Stimulated activated CD8-positive, alpha-beta memory T cell treated with anti-CD3 and anti-CD28 coated beads, Interleukin-12 subunit alpha, Interleukin-12 subunit beta, amount 100 ng/mL, for 24 hours (primary cell): ENCODE data around the gene PGC.
A peak's percentile ranks its signal among the peaks of the same experiment; 100 is the strongest.

Experiments used
- DNase-seq: peaks from one replicate; pipeline ENCODE4 v3.0.0-alpha.2; 2020; ENCODE audit errors: extremely low read depth

The PGC gene

DNA sequence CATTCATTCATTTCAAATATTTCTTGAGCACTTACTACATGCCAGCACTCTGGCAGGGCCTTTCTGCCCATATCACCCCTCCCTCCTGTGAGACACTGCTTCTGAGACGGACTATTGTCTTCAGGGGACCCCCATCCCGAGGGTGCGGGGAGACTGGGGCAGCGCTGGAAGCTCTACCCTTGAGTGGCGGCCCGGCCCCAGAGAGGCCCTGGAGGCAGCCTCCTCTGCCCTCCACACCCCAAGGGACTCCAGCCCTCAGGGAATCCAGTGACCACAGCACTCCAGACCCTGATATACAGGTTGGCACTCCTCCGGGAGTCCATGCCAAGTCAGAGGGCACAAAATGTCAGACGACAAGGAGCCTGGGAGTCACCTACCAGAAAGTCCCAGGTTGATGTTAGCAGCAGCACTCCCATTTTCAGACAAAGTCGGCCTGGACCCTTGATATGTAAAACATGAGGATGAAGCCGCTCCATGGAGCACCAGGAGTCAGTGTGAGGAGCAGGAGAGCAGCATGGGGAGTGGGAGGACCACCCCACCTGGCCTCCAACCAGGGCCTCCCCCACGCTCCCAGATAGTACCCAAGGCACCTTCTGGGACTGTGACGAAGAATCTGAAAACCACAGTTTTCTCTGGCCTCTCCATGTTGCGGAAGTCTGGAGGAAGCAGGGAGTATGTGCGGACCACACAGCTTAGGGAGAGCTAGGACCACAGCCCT, 32.5 kb downstream of the PGC start:
- DNase-seq: no peak

DNA sequence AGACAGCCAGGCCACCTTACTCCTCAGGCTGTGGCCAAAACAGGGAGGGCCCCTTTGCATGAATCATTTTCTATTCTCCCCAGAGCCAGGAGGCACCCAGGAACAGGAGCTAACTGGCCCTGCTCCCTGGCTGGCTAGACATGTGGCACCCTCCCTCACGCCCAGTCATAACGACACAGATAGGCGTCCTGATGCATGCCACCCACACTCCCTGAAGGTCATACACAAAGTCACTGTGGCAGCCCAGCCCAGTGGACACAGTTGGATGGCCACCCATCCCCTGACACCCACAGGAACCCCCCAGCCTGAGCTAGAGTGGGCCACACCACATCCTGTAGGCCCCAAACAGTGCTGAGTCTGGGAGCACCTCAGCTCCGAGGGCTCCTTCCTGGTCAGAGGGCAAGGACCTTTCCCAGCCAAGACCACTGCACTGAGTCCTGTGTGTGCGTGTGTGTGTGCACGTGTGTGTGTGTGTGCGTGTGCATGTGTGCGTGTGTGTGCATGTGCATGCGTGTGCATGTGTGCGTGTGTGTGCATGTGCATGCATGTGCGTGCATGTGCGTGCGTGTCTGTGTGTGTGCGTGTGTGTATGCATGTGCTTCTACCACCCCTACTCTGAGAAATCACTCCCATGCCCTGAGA, 33.4 kb downstream of the PGC start:
- DNase-seq: no peak

DNA sequence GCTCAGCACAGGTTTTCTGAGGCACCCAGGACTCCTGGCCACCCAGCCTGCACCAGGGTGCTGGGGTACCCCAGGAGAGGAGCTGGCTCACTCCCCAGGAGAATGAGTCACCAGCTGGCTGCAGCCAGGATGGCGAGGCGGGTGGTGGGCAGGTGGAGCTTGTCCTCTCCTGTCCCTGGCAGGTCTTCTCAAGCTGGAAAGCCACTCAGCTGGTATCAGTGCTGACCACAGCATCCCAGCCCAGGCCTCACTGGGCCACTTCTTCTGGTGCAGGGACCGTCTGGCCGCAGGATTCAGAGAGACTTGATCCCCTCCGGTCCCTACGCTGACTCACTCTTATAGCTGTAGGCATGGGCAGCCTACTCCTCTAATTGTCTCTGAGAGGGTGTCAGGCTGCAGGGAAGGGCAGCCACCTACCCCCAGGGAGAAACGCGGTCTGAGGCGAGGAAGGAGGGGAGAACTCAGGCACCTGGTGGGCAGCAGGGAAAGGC, 34.0 kb downstream of the PGC start:
- no peak for DNase-seq

DNA sequence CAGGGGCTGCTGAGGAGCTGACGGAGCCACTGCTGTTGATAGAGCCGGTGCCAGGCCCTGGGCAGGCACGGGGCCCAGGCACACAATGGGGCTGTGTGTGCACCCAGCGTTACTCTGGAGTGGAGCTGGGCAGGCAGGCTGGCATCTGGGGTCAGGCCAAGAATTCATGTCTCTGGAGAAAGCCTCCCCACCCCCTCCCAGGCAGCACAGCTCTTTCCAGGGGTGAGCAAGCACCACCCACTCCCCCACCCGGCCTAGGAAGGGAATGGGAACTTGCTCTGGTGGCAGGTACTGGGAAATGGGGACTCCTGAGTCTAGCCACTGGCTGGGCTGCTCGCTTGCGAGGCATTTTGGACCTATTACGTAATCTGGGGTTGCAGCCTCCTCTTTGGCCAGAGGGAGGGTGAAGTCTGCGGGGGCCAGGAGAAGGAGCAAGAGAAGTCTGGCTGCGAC, 34.5 kb downstream of the PGC start:
- DNase-seq: no peak

DNA sequence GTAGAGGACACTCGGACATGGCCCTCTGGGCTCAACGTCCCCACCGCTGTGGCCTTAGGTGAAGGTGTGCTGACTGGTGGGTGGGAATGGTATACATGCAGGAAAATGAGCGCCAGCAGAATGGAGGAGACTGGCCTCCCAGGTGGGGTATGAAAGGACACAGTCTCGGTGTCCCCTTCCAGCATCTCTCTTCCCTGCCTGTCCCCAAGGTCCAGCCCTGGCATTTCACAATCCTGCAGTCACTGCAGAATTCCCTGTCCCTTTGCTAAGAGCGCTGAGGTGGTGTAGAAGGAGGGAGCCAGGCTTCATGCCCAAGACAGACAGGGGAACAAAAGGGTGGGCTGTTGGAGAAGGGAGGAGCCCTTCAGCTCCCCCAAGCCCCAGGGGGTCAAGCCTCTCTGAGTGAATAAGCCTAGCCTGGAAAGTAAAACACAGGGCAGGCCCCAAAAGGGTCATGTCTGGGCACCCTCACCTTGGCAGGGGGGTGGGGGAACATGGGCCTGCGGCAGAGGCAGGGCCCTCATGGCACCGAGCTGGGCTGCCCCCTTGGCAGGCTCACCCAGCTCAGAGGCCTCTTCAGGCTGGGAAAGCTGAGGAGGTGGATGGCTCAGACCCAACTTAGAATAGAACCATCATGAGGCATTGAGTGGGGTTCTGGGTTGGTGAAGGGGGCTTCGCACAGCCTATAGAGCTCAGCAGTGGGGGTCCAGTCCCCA, 35.7 kb downstream of the PGC start:
- no peak for DNase-seq

DNA sequence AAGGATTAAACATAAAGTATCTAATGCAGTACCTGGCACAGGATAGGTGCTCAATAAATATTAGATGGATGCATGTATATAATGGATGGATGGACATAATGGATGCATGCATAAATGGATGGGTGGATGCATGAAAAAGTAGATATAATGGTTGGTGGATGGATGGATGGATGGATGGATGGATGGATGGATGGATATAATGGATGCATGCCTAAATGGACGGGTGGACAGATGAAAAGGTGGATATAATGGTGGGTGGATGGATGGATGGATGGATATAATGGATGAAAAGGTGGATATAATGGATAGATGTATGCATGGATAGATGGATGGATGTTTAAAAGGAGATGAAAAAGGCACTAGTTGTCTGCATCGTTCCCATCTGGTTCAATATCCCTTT, 37.8 kb downstream of the PGC start:
- DNase-seq: no peak

DNA sequence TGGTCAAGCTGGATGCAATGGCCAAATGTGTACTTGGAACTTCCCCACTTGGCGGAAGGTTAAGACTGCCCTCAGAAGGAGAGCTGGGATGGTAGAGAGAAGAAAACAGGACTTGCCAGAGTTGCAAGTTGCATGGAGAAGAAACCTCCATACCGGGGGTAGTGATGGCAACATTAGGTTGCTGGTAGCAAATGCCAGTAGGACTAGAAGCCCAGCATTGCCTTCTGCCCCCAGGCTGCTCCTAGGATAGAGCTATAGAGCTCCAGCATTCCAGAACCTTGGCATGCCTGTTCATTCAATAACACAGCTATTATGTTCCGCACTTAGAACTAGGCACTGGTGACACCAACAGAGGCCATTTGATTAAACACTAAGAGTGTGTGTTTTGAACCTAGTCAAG, 38.3 kb downstream of the PGC start:
- DNase-seq: no peak

DNA sequence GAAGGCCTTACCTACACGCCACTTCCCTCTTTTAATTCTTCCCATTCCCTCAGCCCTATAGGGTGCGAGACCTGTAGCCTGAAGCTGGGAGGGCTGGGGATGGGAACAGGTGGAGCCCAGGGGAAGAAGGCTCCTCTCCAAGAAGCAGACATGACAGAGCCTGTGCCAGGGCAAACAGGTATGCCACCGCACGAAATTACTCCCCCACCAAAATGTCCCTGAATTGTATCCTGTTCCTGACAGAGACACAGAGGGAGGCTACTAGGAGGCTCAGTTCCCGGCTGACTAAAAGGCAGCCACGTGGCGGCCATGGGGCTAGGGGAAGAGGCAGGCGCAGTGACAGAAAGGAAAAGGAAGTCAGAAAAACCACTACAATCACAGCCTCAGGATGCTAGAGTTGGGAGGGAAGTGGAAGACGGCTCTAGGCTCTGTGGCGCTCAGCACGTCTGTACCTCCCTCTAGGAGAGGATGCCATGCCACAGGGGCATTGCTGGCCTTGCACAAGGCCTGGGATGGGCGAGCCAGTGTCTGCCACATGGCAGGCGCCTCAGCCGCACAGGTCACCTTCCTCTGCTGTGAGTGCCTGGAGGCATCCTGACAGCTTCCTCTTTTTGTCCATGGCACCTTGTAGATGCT, 39.5 kb downstream of the PGC start:
- DNase-seq: no peak

DNA sequence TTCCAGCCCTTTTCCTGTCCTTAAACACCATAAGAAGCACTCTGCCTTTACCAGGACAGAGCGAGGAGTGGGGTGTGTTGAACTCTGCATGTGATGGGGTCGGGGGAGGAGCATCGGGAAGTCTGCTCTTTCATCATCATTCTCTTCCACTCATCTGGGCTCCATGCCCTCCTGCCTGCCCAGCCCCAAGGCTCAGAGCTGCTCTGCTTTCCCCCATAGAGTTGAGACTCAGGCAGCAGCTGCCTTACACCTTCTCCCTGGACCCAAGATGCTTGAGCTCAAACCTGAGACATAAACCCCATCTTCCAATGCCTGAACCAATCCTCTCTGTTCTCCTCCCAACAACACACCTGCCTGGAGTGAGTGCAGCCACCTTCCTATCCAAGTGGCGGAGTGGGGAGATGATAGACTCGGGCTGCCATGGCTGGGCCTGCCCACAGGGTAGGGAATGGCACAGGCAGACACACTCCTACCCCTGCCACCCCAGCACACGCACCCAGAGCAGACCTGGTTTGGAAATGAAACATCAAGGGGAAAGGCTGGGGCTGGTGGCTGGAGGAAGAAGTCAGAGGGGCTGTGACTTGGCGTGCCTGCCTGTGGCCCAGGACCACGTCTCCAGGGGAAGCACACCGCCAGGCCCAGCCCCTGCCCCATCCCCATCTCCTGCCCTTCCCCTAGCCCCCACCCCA, 40.2 kb downstream of the PGC start:
- DNase-seq: no peak

DNA sequence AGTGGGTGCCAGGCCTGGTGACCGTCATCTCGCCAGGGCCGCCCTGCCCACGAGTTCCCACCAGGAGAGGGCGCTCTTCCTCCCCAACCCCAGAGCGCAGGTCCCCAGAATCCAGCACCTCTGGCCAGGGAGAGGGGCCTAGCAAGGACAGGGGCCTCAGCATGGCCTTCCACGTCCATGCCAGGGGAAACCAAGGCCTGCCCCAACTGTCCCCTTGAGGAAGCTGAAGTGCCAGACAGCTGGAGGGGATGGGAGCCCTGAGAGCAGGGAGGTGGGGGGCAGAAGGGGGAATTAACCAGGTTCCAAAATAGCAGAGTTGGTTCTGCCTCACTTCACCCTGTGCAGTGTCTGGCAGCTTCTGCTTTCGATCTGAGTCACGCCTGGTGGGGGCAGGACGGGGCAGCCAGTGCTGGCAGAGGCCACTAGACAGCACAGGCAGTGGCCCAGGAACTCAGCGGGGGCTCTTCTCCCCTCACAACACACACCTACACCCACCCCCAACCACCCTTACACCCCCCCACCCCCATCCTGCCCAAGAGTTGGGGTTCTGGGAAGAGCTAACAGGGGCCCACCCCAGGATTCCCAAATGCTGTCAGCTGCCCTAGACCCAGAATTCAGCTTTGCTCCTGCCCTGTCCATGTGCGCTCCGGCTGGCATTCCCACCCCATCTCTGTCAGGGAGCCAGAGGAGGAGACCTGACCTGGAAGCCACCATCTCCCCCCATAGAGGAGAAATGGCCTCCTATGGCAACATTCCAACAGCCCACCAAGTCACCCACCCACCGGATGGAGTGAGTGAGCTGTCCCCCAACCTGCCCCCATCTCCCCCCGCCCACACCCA, 41.0 kb downstream of the PGC start:
- peak; percentile 47 for DNase-seq

DNA sequence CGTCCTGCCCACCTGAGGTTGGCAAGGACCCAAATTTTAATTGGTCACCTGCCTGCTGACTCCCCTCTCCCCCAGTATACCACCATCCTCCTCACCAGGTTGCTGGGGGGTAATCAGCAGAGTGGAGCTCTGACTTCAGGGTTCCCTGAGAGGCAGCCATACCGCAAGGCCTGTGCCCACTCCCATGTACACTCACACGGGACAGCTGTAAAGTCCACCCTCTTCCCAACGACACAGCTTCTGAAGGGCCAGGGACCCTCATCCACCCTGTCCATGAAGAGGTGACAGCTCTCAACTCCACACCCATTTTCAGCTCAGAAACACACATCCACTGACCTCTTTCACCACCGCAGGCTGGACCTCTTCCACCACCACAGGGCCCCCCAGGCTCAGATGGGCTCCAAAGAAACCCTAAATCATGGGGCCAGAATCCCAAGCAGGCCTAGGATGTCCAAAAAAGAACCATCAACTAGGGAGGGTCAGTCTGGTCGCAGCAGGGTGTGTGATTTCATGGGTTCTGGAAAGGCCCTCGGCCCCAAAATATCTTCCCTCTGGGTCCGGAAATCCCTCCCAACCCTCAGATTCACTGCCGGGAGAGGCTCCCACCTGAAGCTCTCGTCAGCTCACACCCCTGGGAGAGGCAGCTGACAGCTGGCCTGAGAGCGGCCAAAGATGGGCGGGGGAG, 41.7 kb downstream of the PGC start:
- DNase-seq: no peak

DNA sequence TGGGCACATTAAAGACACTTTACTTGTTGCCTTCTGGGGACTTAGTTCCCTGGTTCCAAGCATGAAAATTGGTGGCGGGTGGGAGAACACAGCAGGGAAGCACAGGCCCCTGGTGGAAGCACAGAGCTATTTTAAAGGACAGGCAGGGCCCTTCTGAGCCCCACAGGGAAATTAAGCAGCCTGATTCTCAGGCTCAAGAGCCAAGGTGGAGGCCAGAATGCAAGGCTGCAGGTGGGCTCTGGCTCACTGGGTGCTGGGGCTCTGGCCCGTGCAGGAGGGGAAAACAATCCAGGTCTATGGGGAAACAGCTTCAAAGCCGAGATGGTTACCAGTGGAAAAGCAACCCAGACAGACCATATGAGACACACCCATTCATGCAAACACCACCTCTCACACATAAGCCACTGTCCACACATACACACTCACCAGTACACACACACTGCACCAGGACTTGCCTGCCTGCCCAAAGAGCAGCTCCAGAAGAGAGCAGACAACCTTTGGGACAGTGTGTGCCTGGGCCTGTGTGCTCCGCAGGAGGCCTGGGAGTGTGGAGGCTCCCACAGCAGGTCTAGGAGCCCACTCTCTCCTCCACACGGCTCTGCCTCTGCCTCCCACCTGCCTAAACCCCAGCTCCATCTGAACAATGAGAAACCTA, 42.4 kb downstream of the PGC start:
- no peak for DNase-seq

DNA sequence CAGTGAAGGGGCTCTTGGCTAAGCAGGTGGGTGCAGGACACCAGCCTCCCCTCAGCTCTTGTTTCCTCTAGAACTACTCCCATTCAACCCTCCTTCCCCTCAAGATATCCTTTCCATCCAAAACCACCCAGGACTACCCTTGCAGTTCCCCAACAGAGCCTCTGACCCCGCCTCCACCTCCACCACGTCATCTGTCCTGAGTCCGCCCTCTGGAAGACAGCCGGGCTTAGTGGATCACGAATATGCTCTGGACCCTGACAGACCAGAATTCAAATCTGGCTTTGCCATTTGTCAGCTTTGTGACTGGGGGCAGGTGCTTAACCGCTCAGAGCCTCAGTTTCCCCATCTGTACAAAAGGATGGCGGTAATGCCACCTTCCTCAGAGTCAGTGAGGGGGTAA, 43.2 kb downstream of the PGC start:
- DNase-seq: no peak

DNA sequence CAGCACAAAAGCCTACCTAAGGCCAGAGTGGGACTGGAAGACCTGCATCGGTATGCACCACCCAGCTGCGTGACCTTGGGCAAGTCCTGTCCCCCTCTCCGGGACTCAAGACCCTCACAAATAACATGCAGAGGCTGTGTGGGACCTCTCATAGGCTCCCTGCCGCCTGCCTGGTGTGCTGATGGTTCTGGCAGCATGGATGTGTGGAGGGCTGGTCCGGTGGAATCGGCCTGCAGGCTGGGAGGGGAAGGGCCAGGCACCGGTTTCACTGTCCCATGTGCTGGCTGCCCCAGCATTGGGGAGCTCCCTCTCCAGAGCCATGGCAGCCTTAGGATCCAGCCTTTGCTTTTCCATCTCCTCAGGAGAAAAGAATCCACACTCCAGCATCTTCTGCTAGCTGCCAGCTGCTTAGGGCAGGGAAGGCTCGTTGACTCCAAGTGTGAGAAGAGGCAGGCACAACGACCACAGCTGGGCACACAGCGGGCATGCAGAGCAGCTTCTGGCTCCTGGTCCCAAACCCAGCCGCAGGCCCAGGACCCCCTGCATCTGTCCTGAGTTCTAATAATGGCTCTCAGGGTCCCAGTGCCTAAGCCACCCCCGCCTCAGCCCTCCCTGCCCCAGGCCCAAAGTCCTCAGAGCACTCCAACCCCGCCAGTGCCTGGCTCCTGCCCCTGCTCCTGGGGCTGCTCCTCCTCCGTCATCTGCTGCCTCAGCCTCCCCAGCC, 44.3 kb downstream of the PGC start:
- no peak for DNase-seq

DNA sequence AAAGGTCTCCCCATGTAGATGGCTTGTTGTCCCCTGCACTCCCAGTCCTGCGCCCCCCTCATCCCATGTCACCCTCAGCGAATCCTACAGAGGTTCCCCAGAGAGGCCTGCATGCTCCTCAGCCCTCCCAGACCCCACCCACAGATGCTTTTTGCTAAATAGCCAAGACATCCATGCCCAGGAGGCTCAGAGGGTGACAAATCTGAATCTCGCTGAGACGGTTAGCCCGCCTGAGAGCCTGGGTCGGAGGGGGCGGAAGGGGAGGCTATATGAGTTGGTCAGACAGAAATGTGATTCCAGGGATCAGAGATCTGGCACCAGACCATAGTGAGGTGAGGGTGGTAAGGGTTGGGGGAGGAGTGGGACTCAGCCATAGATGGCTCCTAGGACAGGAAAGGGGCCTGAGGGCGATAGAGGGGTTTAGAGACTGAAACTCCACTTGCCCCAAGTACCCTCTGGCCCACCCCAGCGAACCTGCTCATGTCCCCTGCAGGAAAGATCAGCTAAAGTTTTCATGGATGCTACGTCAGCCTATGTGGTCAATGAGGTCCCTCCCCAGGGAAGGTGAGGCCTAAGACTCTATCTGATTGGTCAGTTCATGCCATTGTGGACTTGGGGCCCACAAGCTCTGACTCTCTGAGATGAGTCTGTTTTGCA, 45.0 kb downstream of the PGC start:
- DNase-seq: no peak

DNA sequence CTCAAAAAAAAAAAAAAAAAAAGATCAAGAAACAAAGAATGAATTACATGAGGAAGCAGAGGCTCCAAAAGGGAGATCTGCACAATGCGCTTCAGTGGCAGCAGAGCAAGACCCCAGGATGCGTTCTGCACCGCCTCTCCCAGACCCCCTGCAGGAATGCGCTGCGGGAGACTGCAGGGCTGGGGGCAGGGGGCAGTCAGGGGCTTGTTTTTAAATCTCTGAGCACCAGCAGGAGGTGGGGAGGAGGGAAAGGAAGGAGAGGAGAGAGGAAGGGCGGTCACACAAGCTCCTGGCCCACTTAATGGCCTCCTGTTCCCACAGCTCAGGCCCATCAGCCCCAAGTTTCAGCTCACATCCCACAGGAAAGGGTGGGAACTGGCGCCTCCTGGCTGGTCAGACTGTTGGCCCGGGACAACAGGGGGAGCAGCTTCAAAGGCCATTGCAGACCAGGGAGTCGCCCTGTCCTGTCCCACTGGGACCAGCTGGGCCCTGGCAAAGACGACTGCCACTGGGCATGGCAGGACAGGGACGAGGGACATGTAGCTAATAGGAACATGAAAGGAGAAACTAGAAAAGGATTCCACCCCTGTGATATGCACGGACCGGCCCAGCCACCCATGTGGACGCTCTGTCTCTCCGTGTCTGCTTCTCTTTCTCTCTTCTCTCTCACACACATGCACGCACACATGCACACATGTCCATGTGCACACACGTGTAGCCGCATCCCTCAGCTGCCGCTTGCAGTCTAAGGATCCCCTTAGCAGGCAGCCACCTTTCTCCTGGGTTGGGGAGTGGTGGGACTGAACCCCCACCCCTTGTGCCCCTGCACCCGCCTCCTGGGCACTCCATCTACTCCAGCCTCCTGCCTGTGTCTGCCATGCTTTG, 46.5 kb downstream of the PGC start:
- no peak for DNase-seq

DNA sequence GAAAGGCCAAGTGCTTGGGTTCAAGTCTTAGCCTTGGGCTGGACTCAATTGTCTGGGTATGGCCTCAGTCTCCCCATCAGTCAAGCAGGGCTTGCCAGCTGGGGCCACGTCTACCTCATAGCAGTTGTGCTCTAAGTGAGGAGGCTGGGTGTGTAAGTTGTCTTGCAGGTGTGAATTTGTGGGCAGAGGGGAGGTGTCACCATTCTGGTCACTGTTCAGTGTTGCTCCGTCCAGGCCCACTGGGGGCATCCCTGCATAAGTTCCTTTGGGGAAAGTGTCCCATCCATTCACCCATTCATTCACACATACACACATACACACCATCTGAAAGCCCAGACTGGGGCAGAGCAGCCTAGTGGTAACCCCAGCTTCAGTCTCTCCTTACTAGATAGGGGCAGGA, 48.1 kb downstream of the PGC start:
- no peak for DNase-seq
